ENCODE results near the gene VWC2.

Gene VWC2

DNA sequence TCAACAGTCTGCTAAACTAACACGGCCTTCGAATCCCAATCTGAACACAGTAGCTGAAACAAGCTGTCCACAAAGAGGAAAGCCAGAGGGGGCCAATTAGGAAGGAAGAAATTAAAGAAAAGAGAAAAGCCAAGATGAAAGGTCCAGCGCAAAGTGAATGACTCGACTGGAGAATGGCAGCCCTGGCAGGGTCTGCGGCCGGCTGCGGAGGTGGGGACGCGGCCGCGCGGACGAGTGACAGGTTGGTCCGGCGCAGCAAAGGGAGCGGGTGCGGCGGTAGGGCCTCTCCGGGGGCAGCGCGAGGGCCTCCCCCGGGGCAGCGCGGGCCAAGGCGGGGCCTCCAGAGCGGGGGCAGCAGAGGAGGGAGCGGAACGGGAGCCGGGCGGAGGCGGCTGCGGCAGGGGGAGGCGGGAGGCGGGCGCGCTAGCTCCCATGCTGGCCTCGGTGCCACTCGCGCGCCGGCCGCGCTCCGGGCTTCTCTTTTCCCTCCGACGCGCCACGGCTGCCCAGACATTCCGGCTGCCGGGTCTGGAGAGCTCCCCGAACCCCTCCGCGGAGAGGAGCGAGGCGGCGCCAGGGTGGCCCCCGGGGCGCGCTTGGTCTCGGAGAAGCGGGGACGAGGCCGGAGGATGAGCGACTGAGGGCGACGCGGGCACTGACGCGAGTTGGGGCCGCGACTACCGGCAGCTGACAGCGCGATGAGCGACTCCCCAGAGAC, at the start of gene VWC2:
TSS of gene VWC2 (plus strand) at position 421 of the 718 bp plus-strand sequence. CDS start 1,798 bp downstream, outside the sequence.
- no peak for DNase-seq

- DNase-seq: no peak
These were observed 49.4 kb upstream of the VWC2 start for GRCh38 chr7:49724071-49724470.

DNA sequence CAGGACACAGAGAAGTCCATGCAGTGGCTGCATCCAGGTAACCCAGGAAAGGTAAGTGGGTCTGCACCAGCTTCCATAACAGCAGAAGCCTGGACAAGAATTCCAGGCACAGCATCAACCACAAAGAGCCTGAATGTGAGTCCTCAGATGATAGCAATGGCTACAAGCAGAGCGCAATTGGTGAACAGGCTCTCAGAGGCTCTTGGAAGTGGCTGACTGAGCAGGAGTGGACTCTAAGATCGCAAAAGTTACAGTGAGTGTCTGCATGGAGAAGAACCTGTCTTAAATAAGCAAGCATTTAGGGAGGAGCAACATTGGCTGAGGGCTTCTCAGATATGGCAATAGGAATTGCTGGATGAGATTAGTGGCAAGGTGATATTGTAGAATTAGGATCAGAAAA, 41.6 kb upstream of the VWC2 start:
- DNase-seq: no peak

GRCh38 chr7:49762666-49763065, 10.8 kb upstream of the VWC2 start:
- DNase-seq: no peak

DNA sequence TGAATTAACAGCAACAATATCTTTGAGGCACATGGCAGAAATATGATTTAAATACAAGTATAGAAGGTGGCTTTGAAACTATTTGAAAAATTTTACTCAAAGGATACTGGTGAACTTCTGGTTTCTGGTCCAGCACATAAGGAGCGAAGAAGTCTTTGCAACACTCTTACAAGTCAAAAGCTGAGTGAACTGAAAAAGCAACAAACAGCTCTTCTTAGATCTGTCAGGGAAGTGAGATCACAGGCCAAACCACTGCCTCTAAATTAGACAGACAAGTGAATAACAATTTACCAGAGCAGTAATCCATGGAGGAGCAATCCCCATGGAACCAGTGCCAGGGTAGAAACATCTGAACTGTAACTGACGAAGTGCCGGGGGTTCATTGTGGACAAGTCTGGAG, 9.6 kb upstream of the VWC2 start:
- DNase-seq: no peak

DNA sequence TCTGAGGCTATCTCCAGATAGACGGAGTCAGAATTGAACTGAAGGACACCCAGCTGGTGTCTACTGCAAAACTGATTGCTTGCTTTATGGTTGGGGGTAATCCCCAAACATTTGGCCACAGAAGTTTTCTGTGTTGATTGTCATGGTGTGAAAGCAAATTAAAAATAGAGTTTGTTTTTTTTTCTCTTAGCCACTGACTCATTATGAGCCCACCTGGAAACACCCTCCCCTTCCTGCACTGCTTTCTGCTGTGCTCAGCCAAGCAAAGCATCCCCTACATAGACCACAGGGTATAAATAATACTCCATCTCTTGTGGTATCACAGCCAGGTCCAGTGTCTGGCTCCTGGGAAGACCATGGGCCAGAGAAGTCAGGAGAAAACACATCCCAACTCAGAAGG, 6.5 kb upstream of the VWC2 start:
- no peak for DNase-seq

- DNase-seq: no peak
These were observed 5.7 kb upstream of the VWC2 start for GRCh38 chr7:49767719-49768118.

DNA sequence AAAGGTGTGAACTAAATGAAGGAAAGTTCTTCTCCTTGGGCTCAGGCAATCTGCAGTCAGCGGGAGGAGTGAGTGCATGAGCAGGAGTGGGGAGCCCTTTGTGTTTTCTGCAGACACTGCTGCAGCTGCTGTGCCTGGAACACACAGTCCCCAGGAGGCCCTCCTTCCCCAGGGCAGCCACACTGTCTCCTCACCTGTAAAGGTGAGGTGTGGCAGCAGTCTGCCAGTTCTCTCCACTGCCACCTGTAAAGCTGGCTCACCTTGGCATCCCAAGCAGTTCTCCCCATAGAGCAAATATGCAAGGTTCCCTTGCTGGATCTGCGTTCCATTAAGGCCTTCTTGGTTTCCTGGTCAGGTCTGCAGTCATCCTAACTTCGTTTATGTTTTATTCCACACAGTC, 5.2 kb upstream of the VWC2 start:
- DNase-seq: no peak

GRCh38 chr7:49768835-49769234, 4.6 kb upstream of the VWC2 start:
- no peak for DNase-seq

- DNase-seq: no peak
These were observed 4.1 kb upstream of the VWC2 start for GRCh38 chr7:49769285-49769857.

- DNase-seq: no peak
These were observed 2.6 kb upstream of the VWC2 start for GRCh38 chr7:49770838-49771237.

- no peak for DNase-seq
These were observed 1.8 kb upstream of the VWC2 start for GRCh38 chr7:49771427-49772176.

DNA sequence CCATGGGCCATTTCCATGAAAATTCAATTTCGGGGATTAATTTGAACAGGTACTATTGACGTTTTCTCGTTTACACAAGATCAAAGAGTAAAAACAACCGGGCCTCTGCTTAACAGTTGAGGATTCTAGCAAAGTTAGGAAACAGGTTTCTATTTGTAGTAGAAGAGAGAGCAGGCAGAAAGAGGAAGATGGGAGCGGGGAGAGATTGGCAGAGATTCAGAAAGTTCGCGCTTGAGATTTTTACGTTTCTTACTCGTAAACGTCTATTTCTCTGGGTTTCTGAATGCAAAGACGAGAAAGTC, 571 bp upstream of the VWC2 start:
- no peak for DNase-seq

DNA sequence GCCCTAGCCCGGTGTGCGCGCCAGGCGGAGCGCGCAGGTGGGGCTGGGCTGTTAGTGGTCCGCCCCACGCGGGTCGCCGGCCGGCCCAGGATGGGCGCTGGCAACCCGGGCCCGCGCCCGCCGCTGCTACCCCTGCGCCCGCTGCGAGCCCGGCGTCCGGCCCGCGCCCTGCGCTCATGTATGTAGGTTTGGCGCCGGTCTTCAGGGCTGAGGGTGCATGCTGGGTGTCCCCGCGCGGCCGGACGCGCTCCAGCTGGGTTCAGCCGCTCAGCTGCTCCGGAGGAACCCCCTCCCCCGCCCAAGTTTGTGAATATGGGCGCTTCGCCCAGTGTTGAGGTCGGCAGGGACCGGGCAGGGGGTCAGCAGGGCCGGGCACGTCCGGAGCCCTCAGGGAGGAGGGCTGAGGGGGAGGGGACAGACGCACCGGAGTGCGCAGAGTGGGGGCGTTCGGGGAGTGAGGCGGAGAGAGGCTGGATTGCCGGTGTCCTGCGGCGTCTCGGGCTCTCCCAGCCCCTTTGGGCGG, 559 bp downstream of the VWC2 start:
- DNase-seq: no peak

DNA sequence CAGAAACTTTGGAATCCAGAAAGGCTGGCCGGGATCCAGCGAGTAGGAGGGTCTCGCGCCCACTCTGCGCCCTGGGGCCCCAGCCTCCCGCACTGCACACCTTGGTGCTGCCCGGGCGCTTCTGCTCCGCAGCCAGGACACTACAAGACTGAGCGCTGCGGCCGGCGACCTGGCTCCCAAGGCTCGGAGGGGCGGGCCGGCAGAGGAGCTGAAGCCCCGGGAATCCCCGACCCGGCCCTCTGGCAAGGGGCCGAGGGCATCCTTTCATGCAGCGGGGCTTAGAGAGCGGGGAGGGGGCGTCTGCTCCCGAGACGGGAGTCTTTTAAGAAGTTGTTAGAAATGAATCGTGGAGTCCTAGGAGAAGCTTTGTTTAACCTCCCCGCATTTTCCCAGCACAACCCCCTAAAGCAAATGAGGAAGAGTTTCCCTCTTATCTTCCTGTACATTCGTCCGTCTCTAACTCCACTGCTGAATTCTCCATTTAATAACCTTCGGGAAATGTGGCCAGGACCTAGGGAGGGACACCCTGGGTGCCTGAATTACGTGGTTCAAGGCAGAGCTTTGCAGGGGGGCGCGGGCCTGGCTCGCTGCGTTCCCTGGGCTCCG, 1.1 kb downstream of the VWC2 start:
- DNase-seq: no peak

DNA sequence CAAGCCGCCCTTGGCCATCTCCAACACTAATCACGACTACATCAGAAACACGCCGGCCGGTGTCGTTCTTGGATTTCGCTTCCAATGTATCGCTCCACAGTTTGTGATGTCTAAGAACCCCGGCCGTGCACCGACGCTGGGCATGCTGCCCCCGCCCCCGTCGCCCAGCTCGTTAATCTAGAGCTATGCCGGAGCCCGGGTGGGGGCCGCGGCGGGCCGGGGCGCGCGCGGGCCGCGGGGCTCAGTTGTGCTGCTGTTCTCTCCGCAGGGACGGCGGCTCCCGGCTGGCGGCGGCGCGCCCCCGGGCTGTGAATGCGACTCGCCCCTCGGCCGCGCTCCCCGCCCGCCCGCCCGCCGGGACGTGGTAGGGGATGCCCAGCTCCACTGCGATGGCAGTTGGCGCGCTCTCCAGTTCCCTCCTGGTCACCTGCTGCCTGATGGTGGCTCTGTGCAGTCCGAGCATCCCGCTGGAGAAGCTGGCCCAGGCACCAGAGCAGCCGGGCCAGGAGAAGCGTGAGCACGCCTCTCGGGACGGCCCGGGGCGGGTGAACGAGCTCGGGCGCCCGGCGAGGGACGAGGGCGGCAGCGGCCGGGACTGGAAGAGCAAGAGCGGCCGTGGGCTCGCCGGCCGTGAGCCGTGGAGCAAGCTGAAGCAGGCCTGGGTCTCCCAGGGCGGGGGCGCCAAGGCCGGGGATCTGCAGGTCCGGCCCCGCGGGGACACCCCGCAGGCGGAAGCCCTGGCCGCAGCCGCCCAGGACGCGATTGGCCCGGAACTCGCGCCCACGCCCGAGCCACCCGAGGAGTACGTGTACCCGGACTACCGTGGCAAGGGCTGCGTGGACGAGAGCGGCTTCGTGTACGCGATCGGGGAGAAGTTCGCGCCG, 1.9 kb downstream of the VWC2 start:
- no peak for DNase-seq

DNA sequence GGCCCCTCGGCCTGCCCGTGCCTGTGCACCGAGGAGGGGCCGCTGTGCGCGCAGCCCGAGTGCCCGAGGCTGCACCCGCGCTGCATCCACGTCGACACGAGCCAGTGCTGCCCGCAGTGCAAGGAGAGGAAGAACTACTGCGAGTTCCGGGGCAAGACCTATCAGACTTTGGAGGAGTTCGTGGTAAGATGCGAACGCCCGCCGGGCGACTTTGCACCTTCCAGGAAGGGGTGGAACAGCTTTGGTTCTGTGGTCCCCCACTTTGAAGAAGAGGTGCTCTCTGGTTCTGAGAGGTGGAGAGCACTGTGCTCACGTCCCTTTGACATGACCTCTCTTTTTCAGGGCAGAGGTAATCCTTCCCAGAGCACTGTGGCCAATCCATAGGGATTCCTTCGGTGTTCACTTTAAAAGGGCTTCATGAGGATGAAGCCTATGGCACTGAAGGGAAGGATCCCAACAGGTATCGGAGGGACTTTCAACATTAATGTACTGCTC, 2.6 kb downstream of the VWC2 start:
- DNase-seq: no peak

DNA sequence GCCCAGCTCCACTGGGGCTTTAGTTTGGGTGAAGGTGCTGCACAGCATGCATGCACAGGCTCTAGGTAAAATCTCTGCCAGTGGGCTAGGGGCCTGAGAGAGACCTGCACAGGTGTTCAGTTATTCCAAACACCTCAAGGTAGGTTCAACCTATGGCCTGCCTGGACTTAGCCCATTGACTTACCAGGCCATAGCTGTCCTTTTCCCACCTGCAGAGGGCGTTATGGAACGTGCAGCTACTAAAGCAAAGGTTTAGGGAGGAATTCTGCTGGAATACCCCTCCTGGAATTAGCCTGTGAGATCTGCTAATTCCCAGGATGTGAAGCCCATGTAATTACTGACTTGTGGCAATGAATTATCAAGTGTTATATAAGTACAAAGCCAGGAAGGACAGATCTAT, 3.6 kb downstream of the VWC2 start:
- no peak for DNase-seq

- no peak for DNase-seq
These were observed 5.4 kb downstream of the VWC2 start for GRCh38 chr7:49778731-49779270.

GRCh38 chr7:49780953-49781352, 7.5 kb downstream of the VWC2 start:
- DNase-seq: no peak

DNA sequence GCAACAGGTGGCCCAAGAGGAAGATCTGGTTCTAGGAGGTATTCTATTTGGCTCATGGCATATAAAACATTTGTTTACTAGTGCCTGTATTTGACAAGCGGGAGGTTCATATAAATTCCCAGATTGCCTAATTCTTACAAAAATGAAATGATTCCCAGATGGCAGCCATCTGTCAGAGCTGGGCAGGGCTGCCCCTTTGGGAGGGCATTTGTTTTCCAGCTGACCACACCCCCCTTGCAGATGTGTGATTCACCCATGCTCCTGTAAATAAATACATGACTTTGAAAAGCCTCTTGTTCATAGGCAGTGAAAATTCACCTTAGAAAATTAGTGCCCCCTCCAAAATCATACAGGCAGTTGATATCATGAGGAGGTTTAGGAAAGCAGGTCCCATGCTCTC, 8.6 kb downstream of the VWC2 start:
- no peak for DNase-seq

GRCh38 chr7:49783446-49783845, 10.0 kb downstream of the VWC2 start:
- DNase-seq: no peak
